PFSK-1 (cell line): Measurements from ENCODE around the gene ZIC1.

Experiments
- FOXP2 ChIP-seq: optimal IDR thresholded peaks from 2 replicates; pipeline ENCODE3; 2011; ENCODE audit warnings: borderline replicate concordance, control low read depth, inconsistent platforms; ENCODE audit not compliant: insufficient read depth; ENCODE audit errors: extremely low read length, extremely low read depth
- POLR2AphosphoS5 ChIP-seq: IDR thresholded peaks from 2 replicates; pipeline ENCODE4 v1.6.1; 2012; ENCODE audit warnings: low read depth, mild to moderate bottlenecking, control low read depth, low read length, moderate library complexity
- SIN3A ChIP-seq: IDR thresholded peaks from 2 replicates; pipeline ENCODE4 v1.6.1; 2012; ENCODE audit warnings: mild to moderate bottlenecking, low read length, moderate library complexity, borderline replicate concordance; ENCODE audit not compliant: insufficient read depth
- TAF1 ChIP-seq: IDR thresholded peaks from 2 replicates; pipeline ENCODE4 v1.6.1; 2012; ENCODE audit warnings: low read length, control low read depth, borderline replicate concordance; ENCODE audit not compliant: insufficient read depth
- TF ChIP-seq, protein P1 (sequence below), 2 experiments: IDR thresholded peaks; 2 replicates each; pipeline versions ENCODE4 v1.6.1 to v1.8.0; 2011 to 2012; ENCODE audit warnings: low read depth in 2 of 2, low read length in 2 of 2, control low read depth in 1 of 2, inconsistent platforms in 1 of 2, mild to moderate bottlenecking in 1 of 2, moderate library complexity in 1 of 2; ENCODE audit not compliant: insufficient read depth in 1 of 2

Gene ZIC1

DNA sequence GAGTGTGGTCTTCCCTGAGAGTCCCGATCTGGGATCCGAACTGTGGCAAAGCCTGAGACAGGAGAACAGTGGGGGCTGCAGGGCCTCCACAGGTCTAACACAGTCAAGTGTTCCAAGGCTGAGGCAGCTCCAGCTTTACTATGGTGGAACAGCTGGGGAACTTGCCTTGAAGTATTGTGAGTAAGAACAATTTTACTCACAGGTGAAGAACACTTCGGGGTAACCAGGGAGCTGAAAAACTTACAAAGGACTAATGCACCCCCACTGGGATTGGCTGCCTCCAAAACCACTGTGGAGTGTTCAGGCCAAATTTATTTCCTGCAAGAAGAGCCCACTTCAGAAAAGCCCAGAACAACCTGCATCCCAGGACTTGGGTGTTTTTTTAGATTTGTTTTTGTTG is 28.2 kb upstream of the ZIC1 start:
- no peak for TF ChIP-seq FOXP2
- TF ChIP-seq TAF1: no peak

DNA sequence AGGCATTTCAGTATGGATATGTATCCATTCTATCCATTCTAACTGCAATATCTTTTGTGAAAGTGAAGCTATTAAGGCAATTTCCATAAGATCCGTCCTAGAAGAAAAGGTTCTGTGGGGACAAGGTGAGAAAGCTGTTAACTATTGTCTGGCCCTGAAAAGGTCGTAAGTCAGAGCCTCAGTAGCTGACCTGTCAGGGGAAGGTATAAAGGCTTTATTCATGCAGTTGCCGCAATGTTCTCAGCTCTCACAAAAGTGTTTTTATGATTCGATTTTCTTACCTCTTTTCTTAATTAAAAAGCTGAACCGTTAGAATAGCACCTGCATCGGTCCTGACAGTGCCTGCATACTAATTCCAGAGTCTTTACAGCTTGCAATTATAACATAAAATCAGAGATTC is 27.6 kb upstream of the ZIC1 start:
- TF ChIP-seq, protein P1, sequence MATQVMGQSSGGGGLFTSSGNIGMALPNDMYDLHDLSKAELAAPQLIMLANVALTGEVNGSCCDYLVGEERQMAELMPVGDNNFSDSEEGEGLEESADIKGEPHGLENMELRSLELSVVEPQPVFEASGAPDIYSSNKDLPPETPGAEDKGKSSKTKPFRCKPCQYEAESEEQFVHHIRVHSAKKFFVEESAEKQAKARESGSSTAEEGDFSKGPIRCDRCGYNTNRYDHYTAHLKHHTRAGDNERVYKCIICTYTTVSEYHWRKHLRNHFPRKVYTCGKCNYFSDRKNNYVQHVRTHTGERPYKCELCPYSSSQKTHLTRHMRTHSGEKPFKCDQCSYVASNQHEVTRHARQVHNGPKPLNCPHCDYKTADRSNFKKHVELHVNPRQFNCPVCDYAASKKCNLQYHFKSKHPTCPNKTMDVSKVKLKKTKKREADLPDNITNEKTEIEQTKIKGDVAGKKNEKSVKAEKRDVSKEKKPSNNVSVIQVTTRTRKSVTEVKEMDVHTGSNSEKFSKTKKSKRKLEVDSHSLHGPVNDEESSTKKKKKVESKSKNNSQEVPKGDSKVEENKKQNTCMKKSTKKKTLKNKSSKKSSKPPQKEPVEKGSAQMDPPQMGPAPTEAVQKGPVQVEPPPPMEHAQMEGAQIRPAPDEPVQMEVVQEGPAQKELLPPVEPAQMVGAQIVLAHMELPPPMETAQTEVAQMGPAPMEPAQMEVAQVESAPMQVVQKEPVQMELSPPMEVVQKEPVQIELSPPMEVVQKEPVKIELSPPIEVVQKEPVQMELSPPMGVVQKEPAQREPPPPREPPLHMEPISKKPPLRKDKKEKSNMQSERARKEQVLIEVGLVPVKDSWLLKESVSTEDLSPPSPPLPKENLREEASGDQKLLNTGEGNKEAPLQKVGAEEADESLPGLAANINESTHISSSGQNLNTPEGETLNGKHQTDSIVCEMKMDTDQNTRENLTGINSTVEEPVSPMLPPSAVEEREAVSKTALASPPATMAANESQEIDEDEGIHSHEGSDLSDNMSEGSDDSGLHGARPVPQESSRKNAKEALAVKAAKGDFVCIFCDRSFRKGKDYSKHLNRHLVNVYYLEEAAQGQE (IDR thresholded peaks at IDR 0.05; ENCODE audit: insufficient read depth in 1 of 2, low read depth in 2 of 2, low read length in 2 of 2): no peak
- TF ChIP-seq POLR2AphosphoS5: no peak
- TF ChIP-seq TAF1: no peak
- no peak for TF ChIP-seq SIN3A
- TF ChIP-seq FOXP2: no peak

DNA sequence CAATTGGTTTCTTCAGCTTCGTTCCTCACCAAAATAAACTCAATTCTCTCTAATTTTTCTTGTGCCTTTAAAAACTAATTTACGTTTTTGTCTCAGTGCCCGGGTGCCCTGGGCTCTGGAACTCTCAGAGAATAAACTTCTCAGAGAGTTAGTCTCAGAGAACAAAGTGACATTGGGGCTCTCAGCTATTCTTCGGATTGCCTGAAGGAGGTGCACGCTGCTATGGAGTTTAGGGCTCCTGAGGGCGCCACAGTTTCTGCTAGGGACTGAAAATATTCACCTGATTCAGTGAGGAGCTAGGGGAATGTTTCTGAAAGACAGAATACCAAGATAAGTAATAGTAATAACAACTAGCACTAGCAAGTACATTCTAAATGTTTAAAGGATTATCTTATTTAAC is 25.5 kb upstream of the ZIC1 start:
- TF ChIP-seq TAF1 (no peak), SIN3A (no peak), POLR2AphosphoS5 (no peak), FOXP2 (no peak)
- TF ChIP-seq, protein P1 (IDR thresholded peaks at IDR 0.05; ENCODE audit: insufficient read depth in 1 of 2, low read depth in 2 of 2, low read length in 2 of 2): no peak

GRCh38 chr3:147384210-147385058 is 24.7 kb upstream of the ZIC1 start:
- no peak for TF ChIP-seq POLR2AphosphoS5

DNA sequence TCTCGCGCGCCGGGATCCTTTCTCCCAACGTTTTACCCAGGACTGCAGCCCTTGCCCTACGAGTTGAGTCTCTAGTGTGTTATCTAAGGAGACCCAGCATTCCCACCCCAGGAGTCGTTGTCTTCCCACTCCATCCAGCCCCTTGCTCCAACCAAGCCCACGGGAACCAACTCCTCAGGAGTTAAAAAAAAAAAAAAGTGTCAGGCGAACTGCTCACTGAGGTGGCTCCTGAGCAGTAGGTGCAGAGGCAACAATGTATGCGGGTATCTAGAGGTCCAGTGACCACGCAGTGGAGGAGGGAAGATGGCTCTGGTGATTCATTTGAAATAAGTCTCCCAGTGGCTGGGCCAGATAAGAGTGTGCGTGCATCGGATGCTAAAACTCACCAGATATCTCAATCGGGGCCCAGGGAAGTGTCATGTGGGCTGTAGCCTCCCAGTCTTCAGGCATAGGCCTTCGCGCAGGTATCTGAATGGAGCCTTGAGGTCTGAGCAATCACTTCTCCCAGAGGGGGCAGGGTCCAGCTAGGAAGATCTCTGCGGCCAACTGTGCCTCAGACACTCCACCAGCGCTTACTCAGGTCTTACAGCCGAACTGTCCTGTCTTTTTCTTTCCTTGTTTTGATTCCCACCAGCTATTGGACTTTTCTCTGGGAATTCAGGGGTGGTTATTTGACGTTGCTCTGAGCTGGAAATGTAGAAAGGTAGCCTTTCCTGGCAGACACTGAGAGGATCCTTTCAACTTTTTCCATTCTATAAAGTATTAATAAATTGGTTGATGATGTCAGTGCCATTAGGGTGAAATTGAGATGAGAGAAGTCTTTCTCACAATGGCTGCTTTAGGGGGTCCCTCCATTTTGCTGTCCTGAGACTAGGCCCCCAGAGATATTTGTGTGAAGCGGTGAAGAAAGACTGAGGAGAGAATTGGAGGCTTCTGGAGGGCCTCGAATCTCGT is 23.8 kb upstream of the ZIC1 start:
- no peak for TF ChIP-seq FOXP2
- TF ChIP-seq POLR2AphosphoS5: no peak
- no peak for TF ChIP-seq TAF1

DNA sequence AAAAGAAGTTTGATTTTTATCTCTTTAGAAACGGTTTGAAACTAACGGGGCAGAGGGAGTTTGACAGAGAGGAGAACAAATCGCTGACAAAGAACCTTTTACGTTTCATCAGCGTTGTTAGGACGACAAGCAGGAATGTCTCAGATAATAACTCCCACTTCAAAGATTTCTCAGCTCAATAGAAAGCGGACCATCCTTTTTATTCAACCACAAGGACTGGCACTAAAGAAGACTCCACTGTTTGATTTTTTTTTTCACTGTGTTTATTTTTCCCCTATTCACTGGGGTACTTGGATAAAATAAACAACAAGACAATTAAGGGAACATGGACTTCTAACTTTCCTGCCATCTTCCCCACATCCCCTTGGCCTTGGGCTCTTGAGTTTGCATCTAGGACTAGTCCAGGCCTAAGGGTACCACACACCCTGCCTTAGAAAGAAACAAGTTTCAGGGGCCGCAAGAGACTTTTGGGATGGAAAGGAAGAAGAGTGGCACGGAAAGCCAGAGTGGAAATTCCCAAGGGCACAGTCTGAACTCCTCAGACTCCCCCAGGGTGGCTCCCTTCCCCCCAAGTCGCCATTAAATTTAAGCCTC is 21.8 kb upstream of the ZIC1 start:
- TF ChIP-seq TAF1 (no peak), POLR2AphosphoS5 (no peak), SIN3A (no peak), FOXP2 (no peak)
- TF ChIP-seq, protein P1 (IDR thresholded peaks at IDR 0.05; ENCODE audit: insufficient read depth in 1 of 2, low read depth in 2 of 2, low read length in 2 of 2): no peak
